Stimulated activated effector memory CD8-positive, alpha-beta T cell treated with anti-CD3 and anti-CD28 coated beads, Interleukin-12 subunit alpha, Interleukin-12 subunit beta, amount 100 ng/mL, for 72 hours (primary cell): ENCODE measurements around the gene ADAMTS2.

ENCODE experiments used
- ATAC-seq: fragments of 150-1000 bp; cut with Tn5 transposase; 2 replicates; pipeline ENCODE4 v1.10.0; 2021
- DNase-seq, 2 donors: peaks; one replicate each; pipeline ENCODE4 v3.0.0; 2021 to 2022; ENCODE audit warnings: low spot score in 2 of 2
- H3K27ac Mint-ChIP-seq: one replicate; pipeline ENCODE4 v1.8.0; 2022; ENCODE audit warnings: mild to moderate bottlenecking, mixed read lengths
- H3K36me3 Mint-ChIP-seq: one replicate; pipeline ENCODE4 v1.8.0; 2022; ENCODE audit warnings: mild to moderate bottlenecking, mixed read lengths
- H3K4me1 Mint-ChIP-seq: one replicate; pipeline ENCODE4 v1.8.0; 2022; ENCODE audit warnings: mixed read lengths
- H3K4me3 Mint-ChIP-seq: one replicate; pipeline ENCODE4 v1.8.0; 2022; ENCODE audit warnings: mild to moderate bottlenecking, mixed read lengths
- H3K9me3 Mint-ChIP-seq: one replicate; pipeline ENCODE4 v1.8.0; 2022; ENCODE audit warnings: mixed read lengths

ADAMTS2 gene

GRCh38 chr5:179345433-179346321, at the start of gene ADAMTS2:
Gene ADAMTS2 (minus strand): TSS chr5:179345461. CDS start chr5:179345328, 133 bp downstream.
- no peak for ATAC-seq
- no peak for DNase-seq
- Mint-ChIP-seq H3K36me3 (no peaks in the 10 kb centered on the region), H3K4me1 (peaks cover 17% of the 10 kb centered on the region), H3K9me3 (no peaks in the 10 kb centered on the region), H3K27ac (no peak within 1 kb of the TSS), H3K4me3 (peak within 1 kb of the TSS; percentile 26)

- ATAC-seq (no peak), DNase-seq (no peak)
- H3K4me3 Mint-ChIP-seq = no peak overlapping the region
- no peak overlapping the region for H3K27ac Mint-ChIP-seq
- H3K9me3 Mint-ChIP-seq = peaks cover 17% of the 10 kb centered on the region
- no peaks in the 10 kb centered on the region for H3K4me1 Mint-ChIP-seq
- H3K36me3 Mint-ChIP-seq = no peaks in the 10 kb centered on the region
Measured at GRCh38 chr5:179393078-179393477, 47.8 kb upstream of the ADAMTS2 start.

GRCh38 chr5:179387151-179388110, 42.2 kb upstream of the ADAMTS2 start:
- H3K4me1 Mint-ChIP-seq = no peaks in the 10 kb centered on the region
- H3K9me3 Mint-ChIP-seq = peaks cover 16% of the 10 kb centered on the region
- DNase-seq = no peak
- no peak overlapping the region for H3K4me3 Mint-ChIP-seq
- H3K27ac Mint-ChIP-seq = no peak overlapping the region
- H3K36me3 Mint-ChIP-seq = no peaks in the 10 kb centered on the region
- no peak for ATAC-seq

GRCh38 chr5:179385914-179386313, 40.7 kb upstream of the ADAMTS2 start:
- no peaks in the 10 kb centered on the region for H3K4me1 Mint-ChIP-seq
- no peaks in the 10 kb centered on the region for H3K36me3 Mint-ChIP-seq
- DNase-seq = no peak
- no peak for ATAC-seq
- no peak overlapping the region for H3K4me3 Mint-ChIP-seq
- H3K27ac Mint-ChIP-seq = no peak overlapping the region
- peaks cover 9% of the 10 kb centered on the region for H3K9me3 Mint-ChIP-seq

- Mint-ChIP-seq H3K4me3 (no peak overlapping the region), H3K27ac (no peak overlapping the region), H3K4me1 (no peaks in the 10 kb centered on the region), H3K9me3 (no peaks in the 10 kb centered on the region), H3K36me3 (no peaks in the 10 kb centered on the region)
- no peak for DNase-seq
- ATAC-seq = no peak
Measured at GRCh38 chr5:179382486-179382885, 37.2 kb upstream of the ADAMTS2 start.

GRCh38 chr5:179381691-179382090, 36.4 kb upstream of the ADAMTS2 start:
- no peaks in the 10 kb centered on the region for H3K36me3 Mint-ChIP-seq
- no peak overlapping the region for H3K4me3 Mint-ChIP-seq
- DNase-seq = no peak
- H3K4me1 Mint-ChIP-seq = no peaks in the 10 kb centered on the region
- ATAC-seq = no peak
- H3K9me3 Mint-ChIP-seq = no peaks in the 10 kb centered on the region
- H3K27ac Mint-ChIP-seq = no peak overlapping the region

DNA sequence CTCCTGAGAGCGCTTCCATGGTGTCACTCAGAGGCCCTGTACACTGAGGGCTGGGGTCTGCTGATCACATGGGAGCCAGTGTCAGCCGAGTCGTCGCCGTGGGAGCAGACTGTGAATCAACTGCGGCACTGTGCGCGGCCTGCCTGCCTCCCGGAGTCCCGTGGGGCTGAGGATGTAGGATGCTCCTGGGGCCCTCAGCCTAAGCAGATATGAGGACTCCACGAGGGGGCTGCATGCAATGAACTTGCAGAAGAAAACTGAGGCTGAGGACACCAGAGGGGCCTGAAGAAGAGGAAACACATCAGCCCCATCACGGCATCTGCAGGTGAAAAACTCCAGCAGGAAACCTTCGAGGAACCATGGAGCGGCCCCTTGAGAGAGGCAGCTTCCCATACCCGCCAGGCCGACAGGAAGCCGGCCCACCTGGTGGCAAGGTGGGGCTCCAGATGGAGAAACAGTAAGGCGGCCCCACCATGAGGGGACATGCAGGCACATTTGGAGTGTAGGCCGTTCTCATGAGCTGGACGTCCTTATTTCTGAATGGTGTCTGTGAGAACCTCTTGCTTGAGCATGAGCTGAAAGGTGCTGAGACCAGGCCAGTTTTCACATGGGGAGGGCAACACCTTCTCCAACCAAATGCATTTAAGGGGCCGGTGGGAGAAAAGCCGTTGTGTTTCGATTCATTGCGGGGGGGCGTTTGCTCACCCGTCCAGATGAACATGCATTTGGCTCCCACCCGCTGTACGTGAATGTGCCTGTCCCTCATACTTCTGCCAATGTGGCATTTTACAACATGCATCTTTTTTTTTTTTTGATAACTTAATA, 35.2 kb upstream of the ADAMTS2 start:
- no peak for ATAC-seq
- Mint-ChIP-seq H3K36me3 (no peaks in the 10 kb centered on the region), H3K9me3 (no peaks in the 10 kb centered on the region), H3K4me1 (no peaks in the 10 kb centered on the region), H3K4me3 (no peak overlapping the region), H3K27ac (no peak overlapping the region)
- DNase-seq = no peak

DNA sequence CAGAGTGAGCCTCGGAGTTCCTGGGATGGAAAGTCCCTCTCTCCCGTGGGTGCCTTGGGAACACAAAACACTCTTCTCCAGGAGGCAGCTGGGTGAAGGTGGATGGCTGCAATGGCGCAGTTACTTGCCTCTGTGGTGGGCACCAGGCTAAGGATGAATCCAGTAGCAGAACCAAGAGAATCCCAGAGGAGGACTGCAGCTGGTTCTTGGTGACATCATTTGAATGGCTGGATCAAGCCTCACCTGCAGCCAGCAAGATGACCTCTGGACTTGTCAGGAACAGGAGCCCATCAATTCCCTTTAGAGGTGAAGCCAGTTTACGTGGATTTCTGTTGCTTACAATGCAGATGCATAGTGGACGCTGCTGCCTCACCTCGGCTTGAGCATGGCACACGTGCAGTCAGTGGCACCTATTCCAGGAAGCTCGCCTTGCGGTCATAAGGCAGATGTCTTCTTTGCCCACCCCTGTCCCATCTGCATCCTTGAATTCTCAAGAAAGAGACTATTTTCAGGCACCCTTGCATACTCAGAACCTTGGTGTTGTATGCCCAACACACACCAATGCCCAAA, 34.1 kb upstream of the ADAMTS2 start:
- no peaks in the 10 kb centered on the region for H3K4me1 Mint-ChIP-seq
- no peaks in the 10 kb centered on the region for H3K9me3 Mint-ChIP-seq
- ATAC-seq = no peak
- no peak for DNase-seq
- H3K27ac Mint-ChIP-seq = no peak overlapping the region
- no peaks in the 10 kb centered on the region for H3K36me3 Mint-ChIP-seq
- no peak overlapping the region for H3K4me3 Mint-ChIP-seq

GRCh38 chr5:179378441-179379271, 33.4 kb upstream of the ADAMTS2 start:
- Mint-ChIP-seq H3K36me3 (no peaks in the 10 kb centered on the region), H3K4me3 (no peak overlapping the region), H3K4me1 (no peaks in the 10 kb centered on the region), H3K9me3 (no peaks in the 10 kb centered on the region), H3K27ac (no peak overlapping the region)
- peak; percentile 14 for ATAC-seq
- DNase-seq = no peak

DNA sequence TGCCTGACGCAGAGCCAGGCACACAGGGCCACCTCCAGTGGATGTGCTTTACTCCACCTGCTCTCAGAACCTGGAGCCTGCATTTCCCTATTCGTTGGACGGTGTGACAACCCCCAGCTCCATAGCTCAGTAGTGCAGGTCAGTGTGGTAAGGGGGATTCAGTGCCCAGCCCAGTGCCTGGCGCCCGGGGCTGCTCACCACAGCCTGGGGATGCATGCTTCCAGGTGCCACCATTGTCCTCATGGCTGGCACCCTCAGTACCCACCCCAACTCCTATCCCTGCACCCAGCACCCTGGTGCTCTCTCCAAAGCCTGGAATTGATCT, 32.8 kb upstream of the ADAMTS2 start:
- DNase-seq (no peak), ATAC-seq (peak; percentile 31)
- no peaks in the 10 kb centered on the region for H3K36me3 Mint-ChIP-seq
- no peak overlapping the region for H3K27ac Mint-ChIP-seq
- H3K9me3 Mint-ChIP-seq = no peaks in the 10 kb centered on the region
- no peak overlapping the region for H3K4me3 Mint-ChIP-seq
- H3K4me1 Mint-ChIP-seq = no peaks in the 10 kb centered on the region

DNA sequence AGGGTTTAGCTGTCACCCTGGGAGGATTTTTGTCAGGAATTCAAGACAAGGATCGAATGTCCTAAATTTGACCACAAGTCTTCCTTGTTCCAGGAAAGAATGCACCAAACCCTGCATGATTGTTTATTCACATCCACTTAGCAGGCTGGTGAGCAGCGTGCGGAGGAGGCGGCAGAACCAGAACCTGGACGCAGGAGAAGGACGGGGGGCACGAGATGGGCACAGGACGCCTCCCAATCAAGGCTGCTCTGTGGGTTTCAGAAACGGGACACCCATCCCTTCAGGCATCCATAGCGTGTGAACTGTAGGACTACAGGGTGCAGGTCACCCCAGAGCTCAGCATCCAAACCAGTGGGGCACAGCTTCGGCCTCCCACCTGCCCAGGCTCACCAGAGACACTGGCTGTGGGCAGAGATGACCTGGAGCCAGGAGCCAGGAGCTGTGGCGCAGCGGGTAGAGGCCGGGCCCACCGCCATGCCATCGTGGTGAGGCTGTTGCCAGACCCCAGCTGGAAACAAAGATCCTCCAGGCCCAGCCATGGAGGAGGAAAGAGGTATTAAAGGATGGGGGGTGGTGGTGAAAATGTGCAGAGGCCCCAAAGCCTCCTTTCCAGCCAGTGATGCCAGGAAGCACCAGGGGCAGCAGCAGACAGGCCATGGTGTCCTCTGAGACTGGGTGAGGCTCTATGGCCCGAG, 32.3 kb upstream of the ADAMTS2 start:
- H3K4me3 Mint-ChIP-seq = no peak overlapping the region
- no peaks in the 10 kb centered on the region for H3K4me1 Mint-ChIP-seq
- DNase-seq (no peak), ATAC-seq (peak; percentile 6)
- H3K9me3 Mint-ChIP-seq = no peaks in the 10 kb centered on the region
- H3K36me3 Mint-ChIP-seq = no peaks in the 10 kb centered on the region
- no peak overlapping the region for H3K27ac Mint-ChIP-seq

GRCh38 chr5:179376701-179377420, 31.6 kb upstream of the ADAMTS2 start:
- Mint-ChIP-seq H3K4me1 (no peaks in the 10 kb centered on the region), H3K4me3 (no peak overlapping the region), H3K9me3 (no peaks in the 10 kb centered on the region), H3K36me3 (no peaks in the 10 kb centered on the region), H3K27ac (no peak overlapping the region)
- DNase-seq = no peak
- no peak for ATAC-seq

GRCh38 chr5:179375831-179376365, 30.6 kb upstream of the ADAMTS2 start:
- Mint-ChIP-seq H3K9me3 (no peaks in the 10 kb centered on the region), H3K4me1 (no peaks in the 10 kb centered on the region), H3K36me3 (no peaks in the 10 kb centered on the region), H3K27ac (no peak overlapping the region), H3K4me3 (no peak overlapping the region)
- no peak for ATAC-seq
- no peak for DNase-seq
